Body of pancreas (tissue), 4 donors: Measurements from ENCODE around the gene HLA-DOB.

ENCODE experiments used
- CTCF ChIP-seq, 7 experiments: fragments of 450-650 bp in 4 of 7; fragments of 200-600 bp in 3 of 7; sonication (generic) in 3 of 7; IDR thresholded peaks; one replicate each; pipeline ENCODE4 v1.5.1; 2016 to 2019; ENCODE audit warnings: antibody characterized with exemption in 7 of 7
- POLR2A ChIP-seq, 3 donors: fragments of 450-650 bp; IDR thresholded peaks; one replicate each; pipeline ENCODE4 v1.6.1; 2016; ENCODE audit warnings: antibody characterized with exemption in 3 of 3, mild to moderate bottlenecking in 2 of 3

- TF ChIP-seq CTCF (IDR thresholded peaks at IDR 0.05), result no peak
- TF ChIP-seq POLR2A (IDR thresholded peaks at IDR 0.05), result peak in 1 of 3 donors; percentile 27
Measured at GRCh38 chr6:32844839-32845383, 28.1 kb upstream of the HLA-DOB start.
